Spleen (tissue), 7 donors: ENCODE measurements around the gene WNK2.

Experiments
- CTCF ChIP-seq, 11 experiments: fragments of 200-600 bp in 7 of 11; fragments of 450-650 bp in 4 of 11; sonication (generic) in 4 of 11; IDR thresholded peaks in 8 of 11; conservative IDR thresholded peaks in 3 of 11; 1 replicate in 7 of 11; 2 replicates in 4 of 11; pipeline versions ENCODE4 v1.4.0 to v1.8.0; 2016 to 2021; ENCODE audit warnings: antibody characterized with exemption in 11 of 11, inconsistent platforms in 4 of 11, mild to moderate bottlenecking in 1 of 11
- POLR2AphosphoS5 ChIP-seq, 3 donors: sonication (generic); formaldehyde crosslinking; IDR thresholded peaks; one replicate each; pipeline ENCODE4 v1.5.1; 2017; ENCODE audit warnings: antibody characterized with exemption in 3 of 3
- donor health status: DM: no; HTN: no; CAD: no; lungs with moderate emphysema.
- donor health status: DM: no; HTN: no; CAD: no.
- donor health status: DM: no; HTN: no; CAD: no.

GRCh38 chr9:93164085-93164484 is 19.9 kb upstream of the WNK2 start:
- no peak for TF ChIP-seq CTCF (IDR thresholded peaks at IDR 0.05 in 8 of 11, conservative IDR thresholded peaks at IDR 0.05 in 3 of 11)
- no peak for TF ChIP-seq POLR2AphosphoS5 (IDR thresholded peaks at IDR 0.05)
